ENCODE data around the gene BANF1.

GRCh38 chr11:66011785-66012303 lies 9.5 kb downstream of the BANF1 start, which contains the start of gene CST6:
- TF ChIP-seq CTCF (IDR thresholded peaks at IDR 0.05) (no peak), POLR2A (IDR thresholded peaks at IDR 0.05) (no peak)
